Measurements from ENCODE around the gene KCNQ1.

Gene KCNQ1

DNA sequence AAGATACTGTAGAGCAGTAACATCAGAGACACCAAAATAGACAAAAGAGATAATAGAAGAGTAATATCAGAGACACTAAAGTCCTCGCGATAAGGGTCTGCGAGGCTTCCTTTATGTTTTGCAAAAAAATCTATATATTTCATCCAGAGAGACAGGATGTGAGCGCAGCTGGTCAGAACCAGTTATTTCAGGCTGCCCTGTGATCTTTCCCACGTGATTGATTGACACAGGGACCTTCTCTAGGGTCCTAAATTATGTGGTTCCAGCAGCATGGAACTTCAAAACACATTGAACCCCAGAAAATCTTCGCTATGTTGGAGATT lies 118.0 kb downstream of the KCNQ1 start:
- no peak overlapping the region for H3K27ac ChIP-seq (ENCODE audit: low read depth, low read length, poor library complexity, severe bottlenecking)
- no peak for TF ChIP-seq CTCF (IDR thresholded peaks at IDR 0.05; ENCODE audit: low read length)
- TF ChIP-seq EZH2 (IDR thresholded peaks at IDR 0.05; ENCODE audit: borderline replicate concordance, low read length), result no peak
- no peaks in the 10 kb centered on the region for H3F3A ChIP-seq (ENCODE audit: insufficient read depth, low read length)
- no peak overlapping the region for H3K9ac ChIP-seq (ENCODE audit: low read length)
- no peaks in the 10 kb centered on the region for H3K36me3 ChIP-seq (ENCODE audit: insufficient read depth, low read length)
- no peaks in the 10 kb centered on the region for H3K4me1 ChIP-seq (ENCODE audit: insufficient read depth, low read length, severe bottlenecking)
- no peaks in the 10 kb centered on the region for H3K9me2 ChIP-seq (ENCODE audit: low read depth, low read length)
- no peak overlapping the region for H2AFZ ChIP-seq (ENCODE audit: low read length)
- no peaks in the 10 kb centered on the region; the same call in 1 of the 2 replicates for H3K27me3 ChIP-seq (ENCODE audit: insufficient read depth, low read length)
- H3K79me2 ChIP-seq (ENCODE audit: insufficient read depth, low read length), result no peaks in the 10 kb centered on the region
- H3K9me3 ChIP-seq (ENCODE audit: low read length), result no peaks in the 10 kb centered on the region
- H3K4me2 ChIP-seq (ENCODE audit: low read length), result no peak overlapping the region
- no peak overlapping the region for H3K4me3 ChIP-seq (ENCODE audit: low read depth, low read length, poor library complexity, severe bottlenecking)
- H4K20me1 ChIP-seq (ENCODE audit: insufficient read depth, low read length), result no peaks in the 10 kb centered on the region

DNA sequence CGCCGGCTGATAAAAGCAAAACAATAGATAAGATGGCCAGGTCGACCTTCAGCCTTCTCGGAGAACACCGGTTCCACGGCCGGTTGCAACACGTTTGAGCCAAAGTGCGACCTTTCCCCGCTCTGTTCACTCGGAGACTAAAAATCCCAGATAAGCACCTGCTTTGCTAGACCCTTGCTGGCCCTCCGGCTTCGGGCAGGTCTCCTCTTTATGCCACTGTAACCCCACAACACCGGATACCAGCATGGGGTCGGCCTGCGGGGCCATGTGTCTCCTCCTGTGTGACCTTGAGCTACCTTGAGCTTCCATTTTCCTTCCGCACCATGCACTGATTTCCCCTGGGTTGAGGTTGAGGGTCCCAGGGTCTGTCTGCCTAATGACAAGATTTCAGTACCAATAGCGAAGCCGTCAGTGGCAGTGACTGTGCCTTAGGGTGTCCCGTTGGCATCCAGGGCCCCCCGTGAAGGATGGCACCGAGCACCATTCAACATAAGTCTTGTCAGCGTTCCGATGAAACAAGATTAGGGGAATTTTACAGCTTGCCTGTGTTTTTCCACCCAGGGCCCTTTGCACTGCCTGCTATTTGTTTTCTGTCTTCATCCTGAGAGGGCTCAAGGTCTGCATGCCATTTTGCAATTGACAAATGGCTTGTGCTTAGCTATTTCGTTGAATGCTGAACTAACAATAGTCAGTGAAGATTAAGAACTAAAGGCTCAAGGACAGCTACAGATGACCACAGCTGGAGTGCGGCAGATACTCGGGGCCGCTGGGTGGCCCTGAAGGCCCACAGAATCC lies 118.6 kb downstream of the KCNQ1 start:
- no peak for TF ChIP-seq EZH2 (IDR thresholded peaks at IDR 0.05; ENCODE audit: borderline replicate concordance, low read length)
- no peak for TF ChIP-seq CTCF (IDR thresholded peaks at IDR 0.05; ENCODE audit: low read length)
- no peaks in the 10 kb centered on the region for H3K4me1 ChIP-seq (ENCODE audit: insufficient read depth, low read length, severe bottlenecking)

GRCh38 chr11:2564008-2564530 lies 119.3 kb downstream of the KCNQ1 start:
- H3K36me3 ChIP-seq (ENCODE audit: insufficient read depth, low read length), result no peaks in the 10 kb centered on the region
- no peaks in the 10 kb centered on the region for H3K9me2 ChIP-seq (ENCODE audit: low read depth, low read length)
- no peaks in the 10 kb centered on the region for H3K79me2 ChIP-seq (ENCODE audit: insufficient read depth, low read length)
- H4K20me1 ChIP-seq (ENCODE audit: insufficient read depth, low read length), result no peaks in the 10 kb centered on the region
- H3K9ac ChIP-seq (ENCODE audit: low read length), result no peak overlapping the region
- no peaks in the 10 kb centered on the region for H3K9me3 ChIP-seq (ENCODE audit: low read length)
- no peaks in the 10 kb centered on the region for H3F3A ChIP-seq (ENCODE audit: insufficient read depth, low read length)
- H3K27me3 ChIP-seq (ENCODE audit: insufficient read depth, low read length), result no peaks in the 10 kb centered on the region; the same call in 1 of the 2 replicates
- no peak overlapping the region for H2AFZ ChIP-seq (ENCODE audit: low read length)
- H3K4me2 ChIP-seq (ENCODE audit: low read length), result no peak overlapping the region
- TF ChIP-seq CTCF (IDR thresholded peaks at IDR 0.05; ENCODE audit: low read length), result no peak
- TF ChIP-seq EZH2 (IDR thresholded peaks at IDR 0.05; ENCODE audit: borderline replicate concordance, low read length), result no peak
- no peak overlapping the region for H3K4me3 ChIP-seq (ENCODE audit: low read depth, low read length, poor library complexity, severe bottlenecking)
- no peaks in the 10 kb centered on the region for H3K4me1 ChIP-seq (ENCODE audit: insufficient read depth, low read length, severe bottlenecking)
- no peak overlapping the region for H3K27ac ChIP-seq (ENCODE audit: low read depth, low read length, poor library complexity, severe bottlenecking)

More for the DNA sequence above, 118.6 kb downstream of the KCNQ1 start:
- Histone ChIP-seq H4K20me1 (ENCODE audit: insufficient read depth, low read length) (no peaks in the 10 kb centered on the region), H3K4me2 (ENCODE audit: low read length) (no peak overlapping the region), H3K4me3 (ENCODE audit: low read depth, low read length, poor library complexity, severe bottlenecking) (no peak overlapping the region), H3K9ac (ENCODE audit: low read length) (no peak overlapping the region), H3K79me2 (ENCODE audit: insufficient read depth, low read length) (no peaks in the 10 kb centered on the region), H3F3A (ENCODE audit: insufficient read depth, low read length) (no peaks in the 10 kb centered on the region), H3K27me3 (ENCODE audit: insufficient read depth, low read length) (no peaks in the 10 kb centered on the region; the same call in 1 of the 2 replicates), H3K27ac (ENCODE audit: low read depth, low read length, poor library complexity, severe bottlenecking) (no peak overlapping the region), H3K9me2 (ENCODE audit: low read depth, low read length) (no peaks in the 10 kb centered on the region), H3K9me3 (ENCODE audit: low read length) (no peaks in the 10 kb centered on the region), H3K36me3 (ENCODE audit: insufficient read depth, low read length) (no peaks in the 10 kb centered on the region), H2AFZ (ENCODE audit: low read length) (no peak overlapping the region)
